ENCODE measurements around the gene SSMEM1. TPM values are rescaled to one million over a fixed set of nuclear protein-coding genes. Genes with fewer than 3 reads are reported as not detected.

Gene SSMEM1, protein sequence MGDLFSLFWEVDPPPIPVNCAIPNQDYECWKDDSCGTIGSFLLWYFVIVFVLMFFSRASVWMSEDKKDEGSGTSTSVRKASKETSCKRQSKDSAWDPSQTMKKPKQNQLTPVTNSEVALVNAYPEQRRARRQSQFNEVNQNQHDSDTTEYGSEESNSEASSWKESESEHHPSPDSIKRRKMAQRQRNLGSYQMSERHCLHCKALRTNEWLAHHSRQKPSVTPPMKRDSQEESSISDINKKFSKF
- not detected in 5 replicates for total RNA-seq (2022; extraction: Qiagen RNA extraction)

DNA sequence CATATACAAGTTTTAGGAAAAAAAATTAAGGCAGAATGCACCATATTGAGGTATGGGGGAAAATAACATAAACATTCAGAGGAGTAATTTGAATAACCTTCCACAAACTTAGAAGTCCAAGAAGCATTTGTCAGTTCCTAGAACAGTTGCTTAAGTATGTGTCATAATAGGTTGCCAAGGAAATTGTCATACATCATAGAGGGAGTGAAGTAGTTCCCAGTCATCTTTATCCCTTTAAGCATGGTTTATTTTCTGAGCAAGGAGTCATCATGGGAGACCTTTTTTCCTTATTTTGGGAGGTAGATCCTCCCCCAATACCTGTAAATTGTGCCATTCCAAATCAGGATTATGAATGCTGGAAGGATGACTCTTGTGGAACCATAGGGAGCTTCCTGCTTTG lies at the start of gene SSMEM1:
TSS of gene SSMEM1 (plus strand) at position 219 of the 400 bp plus-strand sequence. CDS start at position 270, 51 bp downstream.

DNA sequence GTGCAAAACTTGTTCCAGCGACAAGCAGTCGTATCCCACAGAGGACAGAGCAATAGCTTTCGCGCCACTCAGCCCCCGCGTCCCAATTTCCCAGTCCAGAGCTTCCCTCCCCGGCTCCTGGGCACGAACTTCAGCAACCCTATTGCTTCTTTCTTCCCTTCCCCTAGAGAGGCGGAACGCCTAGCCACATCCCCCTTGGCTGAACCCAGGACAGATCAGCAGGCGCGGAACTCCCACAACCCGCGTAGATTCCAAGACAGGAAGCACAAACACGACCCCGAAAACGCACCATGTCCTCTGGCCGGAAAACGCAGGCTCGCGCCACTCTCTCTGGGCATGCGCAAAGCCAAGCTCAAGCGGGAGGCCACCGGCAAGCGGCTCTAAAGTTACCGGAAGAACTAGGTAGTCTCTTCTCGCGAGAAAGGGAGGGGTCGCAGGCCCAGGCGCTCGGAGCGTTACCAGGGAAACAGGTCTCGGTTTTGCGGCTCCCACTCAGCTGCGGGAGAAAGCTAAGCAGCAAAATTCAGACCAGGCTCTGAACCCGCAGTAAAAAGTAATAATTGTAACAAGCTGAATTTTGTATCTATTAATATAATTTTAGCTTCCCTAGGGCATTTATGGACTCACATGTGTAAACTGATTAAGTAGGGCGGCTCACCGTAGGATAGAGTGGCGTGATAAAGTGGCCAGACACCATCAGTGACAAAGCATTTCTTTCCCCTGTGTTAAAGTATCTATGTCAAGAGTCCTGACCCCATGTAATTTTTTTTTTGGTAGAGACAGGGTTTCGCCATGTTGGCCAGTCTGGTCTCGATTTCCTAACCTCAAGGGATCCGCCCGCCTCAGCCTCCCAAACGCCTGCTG lies 2.3 kb upstream of the SSMEM1 start, which contains the start of gene TMEM209:
TSS of gene TMEM209 (minus strand) at position 323 of the 864 bp plus-strand sequence. CDS start at position 292, 31 bp downstream.

Other genes starting within 250 kb of the SSMEM1 start
- gene ZC3HC1, start 156.5 kb upstream of the SSMEM1 start, total RNA-seq (2022; extraction: Qiagen RNA extraction) = 23.6 to 26.8 TPM (median 23.9 TPM) in 5 replicates
- 10.6 to 19.6 TPM (median 16.8 TPM) in 5 replicates for gene KLHDC10, start 137.3 kb upstream of the SSMEM1 start, total RNA-seq (2022; extraction: Qiagen RNA extraction)
- gene TMEM209, start 2.5 kb upstream of the SSMEM1 start, total RNA-seq (2022; extraction: Qiagen RNA extraction) = 14.9 to 19.3 TPM (median 17.3 TPM) in 5 replicates
- gene CPA2, start 59.0 kb downstream of the SSMEM1 start, total RNA-seq (2022; extraction: Qiagen RNA extraction) = 0.09 to 0.21 TPM (median 0.15 TPM) in 3 of 5 replicates, not detected in the others
- 3.7 to 6.3 TPM (median 4.6 TPM) in 5 replicates for gene CPA4, start 85.3 kb downstream of the SSMEM1 start, total RNA-seq (2022; extraction: Qiagen RNA extraction)
- gene CPA5, start 137.0 kb downstream of the SSMEM1 start, total RNA-seq (2022; extraction: Qiagen RNA extraction) = not detected in 5 replicates
- not detected in 5 replicates for gene CPA1, start 172.6 kb downstream of the SSMEM1 start, total RNA-seq (2022; extraction: Qiagen RNA extraction)
- gene CEP41, start 233.2 kb downstream of the SSMEM1 start, total RNA-seq (2022; extraction: Qiagen RNA extraction) = 11.9 to 13.6 TPM (median 13.0 TPM) in 5 replicates

Data from A549 treated with dexamethasone at 1 μM for 4 hours (cell line).